ENCODE results near the gene AQP2. TPM values are rescaled to one million over a fixed set of nuclear protein-coding genes. Genes with fewer than 3 reads are reported as not detected.

AQP2 gene
- polyA plus RNA-seq (ENCODE audit: insufficient read length in 3 of 3) = 100 to 1,000 TPM in 1 of 3 donors, 10 to 100 TPM in 2; 78.6 to 104 (median 97.4) TPM

GRCh38 chr12:49950273-49951251 is at the start of gene AQP2:
TSS of gene AQP2 (plus strand) at chr12:49950737. CDS start at chr12:49950831, 94 bp downstream.
- no peak for DNase-seq (ENCODE audit: low read depth in 3 of 3, low spot score in 2 of 3)

DNA sequence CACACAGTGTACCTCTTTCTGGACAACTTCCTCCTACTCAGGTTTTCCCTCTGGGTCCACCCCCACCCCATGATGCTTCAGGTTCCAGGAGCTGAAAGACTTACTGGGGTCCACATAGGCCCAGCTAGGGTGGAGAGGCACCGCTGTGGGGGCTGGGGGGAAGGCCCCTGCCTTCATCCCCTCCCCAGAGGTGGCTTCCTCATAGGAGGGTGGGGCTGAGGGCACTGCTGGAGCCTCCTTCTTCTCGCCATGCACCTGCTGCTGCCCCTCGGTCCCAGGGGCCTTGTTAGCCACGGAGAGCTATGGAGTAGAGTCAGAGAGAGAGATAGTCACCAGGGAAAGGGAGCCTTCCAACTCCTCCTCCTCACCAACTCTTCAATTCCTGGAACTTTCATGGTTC is 49.5 kb upstream of the AQP2 start:
- no peak for DNase-seq (ENCODE audit: low read depth in 3 of 3, low spot score in 2 of 3)

GRCh38 chr12:49901986-49902385 is 48.6 kb upstream of the AQP2 start:
- DNase-seq (ENCODE audit: low read depth in 3 of 3, low spot score in 2 of 3) = no peak

DNA sequence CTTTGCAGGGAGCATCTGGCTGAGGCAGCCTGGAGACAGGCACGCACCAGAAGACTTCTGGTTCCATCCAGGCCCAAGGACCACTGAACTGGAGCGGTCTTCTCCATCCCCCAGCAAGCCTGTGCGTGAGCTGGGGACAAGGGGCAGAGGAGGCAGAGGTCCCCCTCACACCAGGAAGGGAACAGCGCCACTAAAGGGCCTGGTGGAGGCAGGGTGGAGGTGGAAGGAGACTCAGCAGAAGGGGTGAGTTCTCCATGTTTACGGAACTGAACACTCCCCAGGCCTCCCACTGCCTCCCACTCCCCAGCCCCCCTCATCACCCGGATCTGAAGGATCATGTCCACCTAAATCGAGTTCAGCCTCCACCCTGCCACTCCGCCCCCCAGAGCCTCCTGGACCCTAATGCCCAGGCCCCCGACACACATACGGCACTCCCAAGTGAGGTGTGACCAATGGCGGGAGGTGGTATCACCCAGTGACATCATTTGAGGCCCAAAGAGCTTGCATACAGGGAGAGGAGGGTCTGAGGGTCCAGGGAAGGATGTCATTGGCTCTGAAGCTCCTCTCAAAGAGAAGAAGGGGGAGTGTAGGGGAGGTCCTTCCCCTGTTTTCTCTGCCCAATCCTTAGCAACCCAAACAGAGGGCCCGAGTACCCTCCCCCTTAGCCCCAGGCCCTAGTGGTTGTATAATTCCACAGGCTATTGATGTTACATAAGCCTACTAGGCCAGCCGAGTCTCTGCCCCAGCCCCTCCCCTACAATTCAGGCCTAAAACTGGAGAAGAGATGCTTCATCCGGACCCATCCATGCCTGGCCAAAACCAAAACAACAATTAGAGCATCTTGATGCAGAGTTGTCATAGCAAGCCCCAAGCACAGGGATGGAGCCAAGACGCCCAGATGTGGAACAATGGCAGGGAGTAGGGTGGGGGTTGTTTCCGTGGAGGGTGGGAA is 47.9 kb upstream of the AQP2 start:
- peak in 1 of 3 donors; percentile 48 for DNase-seq (ENCODE audit: low read depth in 3 of 3, low spot score in 2 of 3)

DNA sequence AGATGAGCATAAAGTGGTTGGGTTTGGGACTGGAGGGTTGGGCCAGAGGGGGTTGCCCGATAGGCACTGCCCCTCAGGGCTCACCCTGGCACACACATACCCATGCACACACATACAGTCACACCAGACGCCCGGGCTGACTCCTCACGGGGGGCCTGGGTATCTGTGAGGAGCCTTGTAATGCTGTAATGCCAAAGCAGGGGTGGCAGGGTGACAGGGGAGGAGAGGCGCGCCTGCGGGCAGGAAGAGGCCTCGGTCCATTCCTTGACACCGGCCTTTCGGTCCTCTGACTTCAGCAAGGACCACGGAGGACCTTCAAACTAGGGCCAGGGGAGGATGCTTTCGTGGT is 47.2 kb upstream of the AQP2 start:
- no peak for DNase-seq (ENCODE audit: low read depth in 3 of 3, low spot score in 2 of 3)

- DNase-seq (ENCODE audit: low read depth in 3 of 3, low spot score in 2 of 3) = no peak
These were observed 46.7 kb upstream of the AQP2 start, which contains the start of gene FAIM2 for GRCh38 chr12:49903700-49904423. TSS of gene FAIM2 (minus strand) at chr12:49903900. CDS start at chr12:49903792, 108 bp downstream.

- no peak for DNase-seq (ENCODE audit: low read depth in 3 of 3, low spot score in 2 of 3)
These were observed 45.9 kb upstream of the AQP2 start for GRCh38 chr12:49904601-49905000.

- DNase-seq (ENCODE audit: low read depth in 3 of 3, low spot score in 2 of 3) = no peak
These were observed 44.7 kb upstream of the AQP2 start for GRCh38 chr12:49905718-49906314.

DNA sequence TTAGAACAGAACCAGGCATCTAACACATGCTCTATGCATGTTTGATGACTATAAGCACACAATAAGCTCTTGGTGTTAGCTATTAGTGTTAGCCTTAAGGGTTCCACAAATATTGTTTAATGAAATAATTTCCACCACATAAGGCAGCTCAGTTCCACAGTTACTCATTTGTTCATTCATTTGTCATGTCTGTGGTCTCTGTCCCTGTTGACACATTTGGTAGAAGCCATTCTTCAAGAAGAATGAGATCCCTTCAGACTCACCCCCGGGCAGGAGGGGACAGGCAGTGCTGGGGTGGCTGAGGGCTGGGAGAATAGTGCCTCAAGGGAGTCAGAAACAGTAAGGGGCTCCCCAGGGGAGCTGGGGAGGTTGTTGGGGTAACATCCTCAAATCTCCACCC is 43.2 kb upstream of the AQP2 start:
- no peak for DNase-seq (ENCODE audit: low read depth in 3 of 3, low spot score in 2 of 3)

DNA sequence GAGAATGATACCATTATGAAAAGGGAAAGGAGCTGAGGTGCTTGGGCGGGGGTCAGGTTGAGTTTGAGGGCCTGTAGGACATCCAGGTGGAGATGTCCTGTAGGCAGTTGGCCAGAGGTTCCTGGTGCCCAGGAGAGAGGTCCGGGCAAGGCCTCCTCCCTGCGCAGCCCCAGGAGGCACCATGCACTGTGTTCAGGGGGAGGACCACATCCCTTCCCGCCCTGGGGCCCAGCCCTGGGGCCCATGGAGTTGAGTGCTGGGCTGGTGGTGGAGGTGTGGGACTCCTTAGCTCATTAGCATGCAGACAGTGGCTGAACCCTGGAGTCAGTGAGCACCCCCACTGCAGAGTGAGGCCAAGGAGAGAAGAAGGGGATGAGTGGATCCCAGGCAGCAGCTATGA is 41.2 kb upstream of the AQP2 start:
- DNase-seq (ENCODE audit: low read depth in 3 of 3, low spot score in 2 of 3) = no peak

DNA sequence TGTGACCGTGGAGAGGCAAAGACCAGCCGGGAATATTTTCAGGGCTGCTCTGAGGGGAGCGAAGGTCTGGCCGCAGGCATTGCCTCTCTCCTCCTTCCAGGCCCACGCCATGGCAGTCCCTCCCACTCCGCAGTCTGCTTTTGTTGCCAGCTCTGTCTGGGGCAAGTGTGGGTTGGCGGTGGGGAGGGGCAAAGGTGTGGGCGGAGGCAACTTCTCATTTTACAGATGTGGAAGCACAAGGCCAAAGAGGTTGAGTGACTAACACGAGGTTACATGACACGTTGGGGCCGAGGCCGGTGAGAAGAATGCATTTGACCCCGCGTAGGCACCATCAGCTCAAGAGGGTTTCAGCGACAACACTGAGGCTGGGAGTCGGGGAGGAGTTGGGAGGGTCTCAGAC is 40.7 kb upstream of the AQP2 start:
- DNase-seq (ENCODE audit: low read depth in 3 of 3, low spot score in 2 of 3) = no peak

DNA sequence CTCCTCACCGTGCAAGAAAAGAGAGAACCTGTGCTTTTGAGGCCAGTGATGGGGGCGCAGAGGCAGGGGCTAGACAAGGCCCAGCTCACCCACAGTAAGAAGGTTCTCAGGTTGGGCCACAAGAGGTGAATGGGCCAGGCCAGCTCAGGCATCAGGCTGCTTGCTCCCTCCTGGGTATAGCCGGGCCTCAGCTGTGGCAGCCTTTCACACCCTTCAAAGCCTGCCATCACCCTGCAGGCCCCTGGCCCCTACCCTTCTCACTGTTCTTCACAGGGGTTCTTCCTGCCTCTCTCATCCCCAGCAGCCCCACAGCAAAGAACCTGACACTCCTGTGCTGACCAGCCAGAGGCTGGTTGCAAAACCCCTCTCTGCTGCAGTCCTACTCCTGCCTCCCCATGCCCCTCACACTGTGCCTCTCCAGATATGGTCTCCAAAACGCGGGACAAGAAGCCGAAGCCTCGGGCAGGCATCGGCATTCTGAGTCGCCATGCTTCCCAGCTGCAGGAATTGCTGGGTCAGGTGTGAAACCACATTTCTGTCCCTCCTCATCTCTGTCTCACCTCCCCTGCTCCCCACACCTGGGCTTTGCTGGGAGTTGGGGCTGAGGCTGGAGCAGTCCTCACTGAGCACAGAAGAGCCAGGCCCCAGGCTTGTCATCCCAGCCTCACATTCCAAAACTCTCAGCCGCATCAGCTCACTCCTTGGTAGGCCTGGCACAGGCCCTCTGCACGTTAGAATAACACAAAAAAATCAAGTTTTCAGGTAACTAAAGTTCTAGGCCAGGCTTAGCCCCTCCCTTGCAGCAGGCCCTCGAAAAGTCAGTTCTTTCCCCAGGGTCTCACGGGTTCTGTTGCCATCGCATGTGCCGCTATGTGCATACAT is 40.0 kb upstream of the AQP2 start:
- no peak for DNase-seq (ENCODE audit: low read depth in 3 of 3, low spot score in 2 of 3)

DNA sequence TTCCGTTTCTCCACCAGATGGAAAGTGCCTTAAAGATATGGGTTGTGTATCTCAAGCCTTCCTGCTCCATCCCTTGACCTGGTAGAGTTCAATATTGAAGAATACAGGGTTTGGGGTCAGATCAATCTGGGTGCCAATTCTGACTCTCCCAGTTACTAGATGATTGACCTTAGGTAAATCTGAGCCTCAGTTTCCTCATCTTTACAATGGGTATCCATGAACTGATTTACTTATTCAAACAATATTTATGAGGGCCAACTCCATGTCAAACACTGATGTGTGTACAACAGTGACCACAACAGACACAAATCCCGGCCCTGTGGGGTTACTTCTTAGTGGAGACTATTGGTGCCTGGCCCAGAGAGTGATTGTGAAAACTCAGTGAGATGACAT is 39.3 kb upstream of the AQP2 start:
- DNase-seq (ENCODE audit: low read depth in 3 of 3, low spot score in 2 of 3) = no peak

DNA sequence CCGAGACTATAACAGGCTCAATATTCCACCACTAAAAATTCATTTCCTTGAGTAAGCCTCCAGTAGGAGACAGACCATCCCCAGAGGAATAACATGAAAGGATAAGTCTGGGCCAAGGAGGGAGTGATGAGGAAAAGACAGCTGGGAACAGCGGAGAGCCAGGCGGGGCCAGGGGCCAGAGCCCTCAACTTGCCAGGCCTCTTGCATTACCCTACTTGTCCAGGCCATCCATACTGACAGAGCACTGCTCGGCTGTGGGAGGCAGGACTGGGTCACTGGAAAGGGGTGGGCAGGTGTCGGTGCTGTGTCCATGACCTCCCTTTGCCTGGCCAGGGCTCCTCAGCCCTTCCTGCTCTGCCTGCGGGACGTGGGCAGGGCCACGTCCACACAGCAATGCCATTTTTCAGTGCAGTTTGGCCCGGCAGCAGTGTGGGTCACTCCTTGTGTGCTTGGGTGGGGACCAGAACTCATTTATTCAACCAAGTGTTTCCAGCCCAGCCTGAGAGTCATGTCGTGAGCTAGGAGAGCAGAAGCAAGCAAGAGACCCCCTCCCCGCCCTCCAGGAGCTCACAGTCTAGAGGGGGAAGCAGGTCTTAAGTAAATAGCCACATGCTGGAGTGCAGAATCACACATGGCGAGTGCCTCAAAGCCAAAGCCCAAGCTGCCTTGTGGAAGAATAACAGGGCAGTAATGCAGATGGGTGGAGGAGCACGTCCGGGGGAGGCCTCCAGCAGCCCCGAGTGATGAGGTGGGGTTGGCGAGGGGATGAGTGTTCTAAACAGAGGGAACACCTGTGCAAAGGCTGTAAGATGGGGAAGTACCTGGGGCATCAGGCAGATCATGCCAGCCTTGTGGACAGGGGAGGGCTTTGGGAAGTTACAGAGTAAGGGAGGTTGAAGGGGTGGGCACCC is 37.9 kb upstream of the AQP2 start:
- DNase-seq (ENCODE audit: low read depth in 3 of 3, low spot score in 2 of 3) = no peak

- DNase-seq (ENCODE audit: low read depth in 3 of 3, low spot score in 2 of 3) = no peak
These were observed 34.2 kb upstream of the AQP2 start for GRCh38 chr12:49916129-49916919.

DNA sequence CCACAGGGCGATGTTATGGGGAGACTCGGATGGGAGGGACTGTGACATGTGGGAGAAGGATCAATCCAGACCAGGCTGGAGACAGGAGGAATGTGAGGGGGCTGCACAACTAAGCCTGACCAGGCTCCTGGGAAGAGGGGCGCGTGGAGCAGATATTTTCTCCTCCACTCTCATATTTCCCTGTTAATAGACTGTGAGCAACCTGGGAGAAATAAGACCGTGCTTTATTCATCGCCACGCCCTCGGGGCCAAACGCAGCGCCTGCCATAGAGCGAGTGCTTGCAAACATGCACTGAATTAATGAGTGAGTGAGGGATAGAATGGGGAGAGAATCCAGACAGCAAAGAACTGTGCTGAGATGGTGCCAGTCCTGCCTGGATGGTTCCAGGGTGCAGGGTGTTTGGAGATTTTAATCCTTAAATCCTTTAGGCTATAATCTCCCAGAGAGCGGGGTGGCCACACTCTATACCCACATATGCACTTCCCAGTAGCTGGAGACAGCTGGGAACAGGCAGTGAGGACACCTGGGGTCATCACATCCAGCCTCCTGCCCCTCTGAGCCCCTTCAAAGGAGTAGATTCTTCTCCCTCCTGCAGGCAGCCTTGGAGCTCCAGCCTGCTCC is 33.3 kb upstream of the AQP2 start:
- DNase-seq (ENCODE audit: low read depth in 3 of 3, low spot score in 2 of 3) = no peak

- DNase-seq (ENCODE audit: low read depth in 3 of 3, low spot score in 2 of 3) = no peak
These were observed 32.8 kb upstream of the AQP2 start for GRCh38 chr12:49917788-49918173.

Measured in right renal cortex interstitium (tissue), 3 donors.